GM18868 (cell line): ENCODE data around the gene MEPCE.

ENCODE experiments used
- ATAC-seq: cut with Tn5 transposase; IDR thresholded peaks from one replicate; pipeline ENCODE4 v1.9.1; 2021; ENCODE audit warnings: mild to moderate bottlenecking, moderate library complexity; ENCODE audit not compliant: unreplicated experiment

The MEPCE gene

GRCh38 chr7:100457033-100457432 is 27.4 kb downstream of the MEPCE start:
- ATAC-seq, result no peak

GRCh38 chr7:100464210-100464660 is 34.6 kb downstream of the MEPCE start, which contains the start of gene SPACDR:
Gene SPACDR (minus strand): TSS chr7:100464260. CDS start chr7:100464025, 235 bp downstream.
- no peak for ATAC-seq

DNA sequence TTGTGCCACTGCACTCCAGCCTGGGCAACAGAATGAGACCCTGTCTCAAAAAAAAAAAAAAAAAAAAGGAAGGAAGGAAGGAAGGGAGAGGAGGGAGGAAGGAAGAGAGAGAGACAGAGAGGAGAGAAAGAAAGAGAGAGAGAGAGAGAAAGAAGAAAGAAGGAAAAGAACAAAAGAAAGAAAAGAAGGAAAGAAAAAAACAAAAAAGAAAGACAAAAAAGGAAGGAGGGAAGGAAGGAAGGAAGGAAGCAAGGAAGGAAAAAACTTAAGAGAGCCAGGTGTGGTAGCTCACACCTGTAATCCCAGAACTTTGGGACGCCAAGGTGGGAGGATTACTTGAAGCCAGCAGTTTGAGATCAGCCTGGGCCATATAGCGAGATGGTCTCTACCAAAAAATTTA is 35.2 kb downstream of the MEPCE start:
- ATAC-seq, result no peak

DNA sequence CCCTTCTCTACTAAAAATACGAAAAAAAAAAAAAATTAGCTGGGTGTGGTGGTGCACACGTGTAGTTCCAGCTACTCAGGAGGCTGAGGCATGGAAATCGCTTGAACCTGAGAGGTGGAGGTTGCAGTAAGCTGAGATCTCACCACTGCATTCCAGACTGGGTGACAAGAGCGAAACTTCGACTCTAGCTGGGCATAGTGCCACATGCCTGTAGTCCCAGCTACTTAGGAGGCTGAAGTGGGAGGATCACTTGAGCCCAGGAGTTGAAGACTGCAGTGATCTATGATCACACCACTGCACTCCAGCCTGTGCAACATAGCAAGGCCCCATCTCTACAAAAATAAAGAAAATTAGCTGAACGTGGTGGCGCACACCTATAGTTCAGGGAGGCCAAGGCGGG is 35.7 kb downstream of the MEPCE start:
- no peak for ATAC-seq

DNA sequence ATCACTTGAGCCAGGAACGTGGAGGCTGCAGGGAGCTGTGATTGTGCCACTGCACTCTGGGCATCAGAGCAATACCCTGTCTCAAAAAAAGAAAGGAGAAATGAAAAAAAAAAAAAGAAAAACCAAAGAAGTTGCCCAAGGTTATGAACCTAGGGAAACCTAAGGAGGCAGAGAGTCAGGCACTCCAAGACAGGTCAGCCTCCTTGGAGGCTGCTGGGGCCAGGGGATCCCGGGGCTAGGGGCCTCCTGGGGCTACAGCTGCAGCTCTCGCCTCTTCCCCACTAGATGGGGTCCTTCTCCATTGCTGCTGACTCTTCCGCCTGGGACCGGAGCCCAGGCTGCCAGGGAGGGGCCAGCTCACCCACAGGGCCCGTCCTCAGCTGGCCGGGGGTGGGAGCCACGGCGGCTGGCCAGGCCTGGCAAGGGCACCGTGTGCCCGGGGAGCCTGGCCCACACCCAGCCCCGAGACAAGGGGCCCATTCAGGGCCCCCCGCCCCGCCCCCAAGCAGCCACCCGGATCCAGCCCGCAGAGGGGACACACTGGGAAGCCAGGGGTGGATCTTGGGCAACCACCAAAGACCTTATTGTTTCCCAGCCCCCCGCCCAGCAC is 36.2 kb downstream of the MEPCE start:
- no peak for ATAC-seq

- ATAC-seq, result no peak
These were observed 37.3 kb downstream of the MEPCE start for GRCh38 chr7:100466653-100467605.

GRCh38 chr7:100467638-100468373 is 38.2 kb downstream of the MEPCE start:
- ATAC-seq, result no peak

DNA sequence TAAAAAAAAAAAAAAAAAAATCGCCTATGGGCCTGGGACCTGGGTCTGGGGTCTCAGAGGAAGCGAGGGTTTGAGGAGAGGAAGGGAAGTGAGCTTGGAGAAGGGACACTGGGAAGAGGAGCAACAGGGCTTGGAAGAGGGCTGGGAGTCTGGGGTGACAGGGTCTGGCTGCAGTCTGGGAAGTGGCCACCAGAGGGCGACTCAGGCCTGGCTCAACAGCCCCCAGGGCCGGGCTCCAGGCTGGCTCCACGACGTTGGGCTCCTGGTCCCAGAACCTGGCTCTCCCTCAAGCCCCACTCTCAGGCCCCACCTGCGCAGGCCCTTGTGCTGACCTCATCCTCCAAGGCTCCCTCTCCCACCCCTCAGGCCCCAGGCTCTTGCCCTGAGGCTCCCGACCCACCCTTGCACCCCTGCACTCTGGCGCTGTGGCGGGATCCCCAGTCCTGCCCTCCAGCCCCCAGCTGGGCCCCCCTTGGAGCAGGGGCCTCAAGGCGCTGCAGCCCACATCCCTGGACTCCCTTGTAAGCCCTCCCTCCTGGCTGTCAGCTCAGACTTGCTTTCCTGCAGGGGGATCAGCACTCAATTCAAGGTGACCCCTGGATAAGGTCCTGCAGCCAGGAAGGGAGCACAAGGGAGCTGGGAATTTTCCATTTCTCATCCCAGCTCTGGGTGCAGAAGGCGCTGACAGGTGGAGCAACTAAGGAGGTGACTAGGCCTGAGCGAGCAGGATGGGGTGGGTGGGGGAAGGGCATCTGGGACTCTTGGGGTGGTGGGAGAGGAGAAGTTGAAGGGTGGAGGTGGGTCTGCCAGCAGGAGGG is 39.8 kb downstream of the MEPCE start:
- ATAC-seq, result no peak

DNA sequence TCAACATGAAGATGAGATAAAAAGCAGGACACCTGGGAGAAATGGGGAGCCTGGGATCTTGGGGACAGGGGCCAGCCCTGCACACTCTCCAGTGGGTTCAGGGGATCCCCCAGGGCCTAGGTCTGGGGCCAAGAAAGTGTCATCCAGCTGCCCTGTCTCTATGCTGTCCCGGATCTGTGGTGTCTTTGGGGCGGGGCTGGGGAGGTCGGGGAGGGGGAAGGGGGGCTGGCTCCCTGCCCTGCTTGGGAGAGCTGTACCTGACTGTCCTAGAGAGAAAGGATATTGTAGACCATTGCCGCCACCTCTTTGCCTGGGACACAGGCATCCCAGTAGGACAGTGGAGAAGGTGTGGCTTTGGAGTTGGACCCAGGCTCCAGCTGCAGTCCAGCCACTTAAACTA is 41.4 kb downstream of the MEPCE start:
- no peak for ATAC-seq

DNA sequence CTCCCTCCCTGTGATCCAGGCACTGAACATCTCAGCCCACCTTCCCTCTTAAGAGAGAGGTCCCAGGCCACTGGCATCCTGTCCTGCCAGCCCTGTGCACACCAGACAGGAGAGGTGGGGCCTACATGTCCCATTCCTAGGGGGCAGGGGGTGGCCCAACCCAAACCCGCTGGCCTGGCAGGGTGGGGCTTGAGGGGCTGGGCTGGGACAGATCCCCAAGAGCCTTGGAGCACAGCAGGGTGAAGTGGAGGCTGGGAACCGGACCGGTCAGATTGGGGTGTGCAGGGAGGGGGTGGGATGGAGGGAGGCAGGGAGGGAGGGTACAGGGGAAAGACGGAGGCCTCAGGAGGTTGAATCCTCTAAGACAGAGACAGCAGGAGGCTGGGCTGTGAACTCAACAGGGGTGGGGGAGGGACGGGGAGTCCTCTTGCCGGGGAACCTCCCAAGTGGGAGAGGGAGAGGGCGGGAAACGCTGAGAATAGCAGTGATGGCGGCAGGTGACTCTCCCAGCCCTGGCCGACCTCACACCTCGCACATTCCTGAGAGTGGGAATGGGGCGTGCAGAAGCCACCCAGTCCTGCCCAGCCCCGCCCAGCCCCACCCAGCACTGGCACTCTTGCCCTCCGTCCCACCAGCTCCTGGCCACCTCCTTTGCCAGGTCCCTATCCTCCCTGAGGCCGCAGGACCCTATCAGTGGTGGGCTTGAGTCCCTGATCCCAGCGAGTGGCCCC is 42.7 kb downstream of the MEPCE start:
- no peak for ATAC-seq

GRCh38 chr7:100472854-100473499 is 43.3 kb downstream of the MEPCE start:
- no peak for ATAC-seq

GRCh38 chr7:100475549-100475948 is 45.9 kb downstream of the MEPCE start:
- ATAC-seq, result no peak

DNA sequence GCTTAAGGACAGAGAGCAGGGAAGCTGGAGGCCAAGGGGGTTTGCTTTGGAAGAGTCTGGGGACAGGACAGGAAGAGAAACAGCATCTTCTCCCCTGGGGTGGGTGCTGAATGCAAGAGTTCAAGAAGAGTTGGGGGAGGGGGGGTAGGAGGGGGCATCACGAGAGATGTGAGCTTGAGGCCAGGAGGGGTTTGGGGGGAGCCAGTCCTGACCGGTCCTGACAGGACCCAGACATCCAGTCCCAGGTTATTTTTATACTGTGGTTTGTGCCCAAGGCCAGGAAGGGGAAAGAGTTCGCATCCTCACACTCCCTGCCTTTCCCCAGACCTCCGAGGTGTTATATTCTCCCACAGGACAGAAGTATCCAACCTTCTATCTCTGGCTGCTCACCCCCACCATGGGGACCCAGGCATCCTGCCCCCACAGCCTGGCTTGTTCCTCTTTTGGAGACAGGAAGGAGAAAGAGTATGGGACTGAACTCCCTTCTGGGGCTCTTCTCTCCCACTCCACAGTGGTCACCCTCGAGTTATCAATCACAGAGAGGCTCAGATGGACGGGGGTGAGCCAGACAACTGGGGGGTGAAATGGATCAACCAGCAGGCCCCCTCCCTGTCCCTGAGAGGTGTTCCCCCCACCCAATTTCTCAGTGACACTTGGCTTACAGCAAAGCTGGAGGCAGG is 46.6 kb downstream of the MEPCE start:
- no peak for ATAC-seq

DNA sequence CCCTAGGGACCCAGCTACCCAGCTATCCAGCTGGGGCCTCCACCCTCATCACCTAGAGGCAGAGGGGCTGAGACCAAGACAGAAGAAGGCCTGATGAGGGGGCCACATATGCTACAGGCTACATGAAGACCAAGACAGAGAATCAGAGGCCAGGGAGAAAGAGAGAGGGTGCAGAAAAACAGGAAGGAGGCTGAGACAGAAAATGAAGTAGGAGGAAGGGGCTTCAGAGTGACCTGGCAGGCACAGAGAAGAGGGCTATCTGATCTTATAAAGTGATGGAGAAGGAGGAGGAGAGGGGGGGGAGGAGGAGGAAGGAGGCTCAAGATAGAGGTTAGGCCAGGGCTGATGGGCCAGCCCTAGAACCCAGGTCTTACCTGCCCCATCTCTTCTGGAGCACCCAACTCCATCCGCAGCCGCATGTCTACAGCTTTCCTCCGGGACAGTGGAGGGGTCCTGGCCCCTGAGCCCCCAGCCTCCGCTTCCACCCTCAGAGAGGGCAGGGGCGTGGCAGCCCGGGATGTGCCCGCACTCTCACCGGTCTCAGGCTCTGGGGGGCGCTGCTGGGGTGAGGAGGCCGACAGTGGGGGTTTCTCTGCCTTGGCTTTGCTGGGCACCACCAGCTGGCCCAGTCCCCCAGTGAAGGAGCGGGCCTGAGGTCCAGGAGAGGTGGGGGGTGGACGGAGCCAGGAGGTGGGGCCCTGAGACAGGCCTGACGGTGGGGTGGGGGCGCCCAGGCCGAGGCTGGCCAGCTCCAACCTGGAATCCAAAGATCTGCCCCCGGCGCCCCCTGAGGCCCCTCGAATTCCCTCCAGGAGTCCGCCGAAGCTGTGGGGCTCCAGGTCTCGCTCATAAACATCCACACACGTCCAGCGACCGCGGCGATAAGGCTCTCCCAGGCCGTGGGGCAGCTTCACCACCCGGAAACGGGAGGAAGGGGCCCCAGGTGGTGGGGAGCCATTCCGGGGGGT is 47.6 kb downstream of the MEPCE start:
- ATAC-seq, result no peak

GRCh38 chr7:100477871-100478267 is 48.2 kb downstream of the MEPCE start:
- no peak for ATAC-seq

DNA sequence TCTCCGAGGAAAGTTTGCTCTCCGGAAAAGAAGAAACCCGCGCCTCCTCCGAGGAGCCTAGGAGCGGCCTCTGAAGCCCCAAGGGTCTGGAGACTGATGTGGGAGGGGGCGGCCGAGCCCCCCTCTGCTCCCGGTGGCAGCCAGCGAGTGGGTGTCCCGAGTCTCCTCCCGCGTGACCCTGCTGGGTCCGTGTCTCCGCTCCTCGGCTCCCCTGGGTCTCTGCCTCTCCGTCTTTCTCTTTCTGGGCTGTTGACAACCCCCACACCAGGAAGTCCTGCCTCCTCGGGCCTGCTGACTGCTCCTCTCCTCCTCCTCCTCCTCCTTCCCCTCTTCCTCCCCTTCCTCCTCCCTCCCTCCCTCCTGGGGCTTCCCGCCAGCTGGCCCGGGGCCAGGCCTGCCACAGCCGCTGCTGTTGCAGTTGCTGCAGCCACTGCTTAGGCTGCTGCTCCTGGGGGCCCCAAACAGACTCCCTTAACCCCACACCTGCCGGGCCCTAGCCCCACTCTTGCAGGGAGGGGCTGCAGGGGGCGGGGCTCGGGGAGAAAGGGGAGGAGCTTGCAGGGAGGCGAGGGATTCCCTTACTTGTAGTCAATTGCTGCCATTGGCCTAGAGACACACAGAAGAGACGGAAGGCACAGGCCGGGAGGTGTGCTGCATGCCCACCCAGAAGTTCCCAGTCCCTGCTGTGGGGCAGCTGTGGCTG is 49.5 kb downstream of the MEPCE start, which contains the start of gene TSC22D4:
Gene TSC22D4, minus strand, starts transcription at position 257 of the 703 bp plus-strand sequence. CDS start 1,176 bp downstream, outside the sequence.
- peak; percentile 65 for ATAC-seq

- ATAC-seq, result no peak
These were observed 51.8 kb downstream of the MEPCE start for GRCh38 chr7:100481466-100481865.
